HG02840 (cell line): ENCODE measurements around the gene RIN3.

Experiments
- ATAC-seq: cut with Tn5 transposase; IDR thresholded peaks from one replicate; pipeline ENCODE4 v1.9.1; 2021; ENCODE audit warnings: mild to moderate bottlenecking, moderate library complexity, moderate number of reproducible peaks; ENCODE audit not compliant: unreplicated experiment, low FRiP score

Gene RIN3, protein sequence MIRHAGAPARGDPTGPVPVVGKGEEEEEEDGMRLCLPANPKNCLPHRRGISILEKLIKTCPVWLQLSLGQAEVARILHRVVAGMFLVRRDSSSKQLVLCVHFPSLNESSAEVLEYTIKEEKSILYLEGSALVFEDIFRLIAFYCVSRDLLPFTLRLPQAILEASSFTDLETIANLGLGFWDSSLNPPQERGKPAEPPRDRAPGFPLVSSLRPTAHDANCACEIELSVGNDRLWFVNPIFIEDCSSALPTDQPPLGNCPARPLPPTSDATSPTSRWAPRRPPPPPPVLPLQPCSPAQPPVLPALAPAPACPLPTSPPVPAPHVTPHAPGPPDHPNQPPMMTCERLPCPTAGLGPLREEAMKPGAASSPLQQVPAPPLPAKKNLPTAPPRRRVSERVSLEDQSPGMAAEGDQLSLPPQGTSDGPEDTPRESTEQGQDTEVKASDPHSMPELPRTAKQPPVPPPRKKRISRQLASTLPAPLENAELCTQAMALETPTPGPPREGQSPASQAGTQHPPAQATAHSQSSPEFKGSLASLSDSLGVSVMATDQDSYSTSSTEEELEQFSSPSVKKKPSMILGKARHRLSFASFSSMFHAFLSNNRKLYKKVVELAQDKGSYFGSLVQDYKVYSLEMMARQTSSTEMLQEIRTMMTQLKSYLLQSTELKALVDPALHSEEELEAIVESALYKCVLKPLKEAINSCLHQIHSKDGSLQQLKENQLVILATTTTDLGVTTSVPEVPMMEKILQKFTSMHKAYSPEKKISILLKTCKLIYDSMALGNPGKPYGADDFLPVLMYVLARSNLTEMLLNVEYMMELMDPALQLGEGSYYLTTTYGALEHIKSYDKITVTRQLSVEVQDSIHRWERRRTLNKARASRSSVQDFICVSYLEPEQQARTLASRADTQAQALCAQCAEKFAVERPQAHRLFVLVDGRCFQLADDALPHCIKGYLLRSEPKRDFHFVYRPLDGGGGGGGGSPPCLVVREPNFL

DNA sequence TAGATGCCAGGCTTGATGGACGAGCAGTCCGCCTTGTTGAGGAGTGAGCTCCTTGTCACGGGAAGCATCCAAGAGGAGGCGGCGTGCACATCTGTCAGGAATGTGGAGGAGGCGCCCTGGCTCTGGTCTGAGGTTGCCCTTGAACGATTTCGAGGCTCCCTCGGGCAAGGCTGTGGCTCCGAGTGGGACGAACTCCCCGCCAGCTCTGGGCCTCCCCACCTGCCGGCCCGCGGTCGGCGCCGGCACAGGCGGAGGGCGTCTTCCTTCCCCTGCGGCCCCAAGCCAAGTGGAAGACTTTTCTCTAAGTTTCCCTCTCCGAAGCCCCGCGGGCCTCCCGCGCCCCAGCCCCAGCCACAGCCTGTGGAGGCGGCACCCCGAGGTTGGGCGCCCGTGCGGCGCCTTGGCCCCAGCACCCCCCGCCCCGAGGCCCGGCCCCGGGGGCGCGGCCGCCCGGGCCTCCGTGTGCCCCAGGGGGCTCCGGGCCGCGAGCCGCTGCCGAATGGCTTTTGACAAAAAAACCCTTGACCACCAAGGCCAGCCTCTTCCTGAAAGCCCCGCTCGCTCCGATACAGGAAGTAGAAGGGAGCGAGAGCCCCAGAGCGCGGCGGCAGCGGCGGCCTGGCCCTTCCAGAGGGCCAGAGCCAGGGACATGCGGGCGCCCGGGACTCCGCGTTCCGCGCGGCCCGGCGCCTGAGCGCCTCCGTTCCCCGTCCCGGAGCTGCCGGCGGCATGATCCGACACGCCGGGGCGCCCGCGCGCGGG lies at the start of gene RIN3:
TSS of gene RIN3 (plus strand) at position 578 of the 762 bp plus-strand sequence. CDS start at position 730, 152 bp downstream.
- no peak for ATAC-seq

DNA sequence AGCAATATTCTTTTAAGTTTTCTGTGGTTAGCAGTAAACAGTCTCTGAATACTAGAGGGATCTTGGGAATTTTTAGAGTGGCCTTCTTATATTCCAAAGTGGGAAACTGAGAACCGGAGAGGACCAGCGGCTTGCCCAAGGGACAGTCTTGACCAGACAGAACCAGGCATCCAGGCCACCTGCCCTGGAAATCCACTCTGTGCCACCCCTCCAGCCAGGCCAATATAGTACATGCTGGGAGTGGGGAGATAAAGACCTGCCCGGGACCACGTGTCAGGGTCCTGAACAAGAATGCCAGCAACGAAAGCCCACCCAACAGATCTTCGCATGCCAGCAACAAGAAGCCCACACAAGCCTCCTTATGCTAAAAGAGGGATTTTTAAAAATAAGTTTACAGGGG lies 49.4 kb upstream of the RIN3 start:
- ATAC-seq: no peak

GRCh38 chr14:92464716-92465115 lies 48.9 kb upstream of the RIN3 start:
- no peak for ATAC-seq

DNA sequence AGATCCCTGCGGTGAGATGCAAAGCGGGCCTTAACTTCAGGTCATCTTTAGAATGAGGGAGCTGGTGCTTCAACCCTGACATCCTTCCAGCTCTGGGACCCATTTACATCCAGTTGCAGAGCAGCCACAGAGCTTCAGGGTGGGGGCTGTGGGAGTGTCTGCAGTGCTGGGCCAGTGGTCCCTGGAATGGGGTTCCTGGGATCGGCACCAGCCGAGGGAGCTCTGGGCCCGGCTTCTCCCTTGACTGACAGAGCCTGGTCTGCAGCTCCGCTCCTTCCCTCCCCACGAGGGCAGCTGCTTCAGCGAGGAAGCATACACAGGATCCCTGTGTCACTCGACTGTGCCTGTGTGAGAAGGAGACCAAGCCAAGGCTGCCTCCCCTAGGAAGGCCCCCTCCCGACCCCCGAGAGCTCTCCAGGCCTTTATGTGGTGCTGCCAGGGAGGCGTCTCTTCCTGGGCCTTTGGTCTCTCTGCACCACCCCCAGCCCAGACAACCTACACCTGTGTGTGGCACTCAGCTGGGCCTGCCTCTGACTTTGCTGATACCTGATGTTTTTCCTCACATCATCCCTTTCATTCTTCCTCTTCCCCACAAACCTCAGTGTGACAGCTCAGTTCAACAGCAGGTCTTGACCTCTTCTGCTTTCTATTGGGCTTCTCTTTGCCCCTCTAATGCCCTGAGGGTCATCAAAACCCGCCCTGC lies 48.1 kb upstream of the RIN3 start:
- ATAC-seq: no peak

- ATAC-seq: no peak
These were observed 47.5 kb upstream of the RIN3 start for GRCh38 chr14:92466059-92466458.

- no peak for ATAC-seq
These were observed 44.1 kb upstream of the RIN3 start for GRCh38 chr14:92469515-92469914.

- ATAC-seq: no peak
These were observed 43.4 kb upstream of the RIN3 start for GRCh38 chr14:92470215-92470614.

- no peak for ATAC-seq
These were observed 42.8 kb upstream of the RIN3 start for GRCh38 chr14:92470811-92471210.

DNA sequence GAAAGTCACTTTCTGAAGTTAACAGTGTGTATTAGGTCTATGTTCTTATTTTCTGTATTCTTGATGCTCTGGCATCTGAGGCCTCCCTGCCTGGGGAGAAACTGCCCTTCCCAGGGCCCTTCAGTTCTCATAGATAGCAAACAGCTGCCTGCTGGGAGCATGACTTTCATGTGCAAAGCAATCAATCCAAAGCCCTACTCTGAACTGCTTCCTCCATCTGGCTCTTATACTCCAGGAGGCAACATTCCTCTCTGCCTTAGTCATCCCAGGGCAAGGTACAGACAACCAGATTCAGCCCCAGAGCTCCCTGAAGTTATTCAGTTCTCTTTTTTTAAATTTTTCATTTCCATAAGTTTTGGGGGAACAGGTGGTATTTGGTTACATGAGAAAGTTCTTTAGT lies 41.7 kb upstream of the RIN3 start:
- ATAC-seq: no peak

- no peak for ATAC-seq
These were observed 40.7 kb upstream of the RIN3 start for GRCh38 chr14:92472860-92473259.

DNA sequence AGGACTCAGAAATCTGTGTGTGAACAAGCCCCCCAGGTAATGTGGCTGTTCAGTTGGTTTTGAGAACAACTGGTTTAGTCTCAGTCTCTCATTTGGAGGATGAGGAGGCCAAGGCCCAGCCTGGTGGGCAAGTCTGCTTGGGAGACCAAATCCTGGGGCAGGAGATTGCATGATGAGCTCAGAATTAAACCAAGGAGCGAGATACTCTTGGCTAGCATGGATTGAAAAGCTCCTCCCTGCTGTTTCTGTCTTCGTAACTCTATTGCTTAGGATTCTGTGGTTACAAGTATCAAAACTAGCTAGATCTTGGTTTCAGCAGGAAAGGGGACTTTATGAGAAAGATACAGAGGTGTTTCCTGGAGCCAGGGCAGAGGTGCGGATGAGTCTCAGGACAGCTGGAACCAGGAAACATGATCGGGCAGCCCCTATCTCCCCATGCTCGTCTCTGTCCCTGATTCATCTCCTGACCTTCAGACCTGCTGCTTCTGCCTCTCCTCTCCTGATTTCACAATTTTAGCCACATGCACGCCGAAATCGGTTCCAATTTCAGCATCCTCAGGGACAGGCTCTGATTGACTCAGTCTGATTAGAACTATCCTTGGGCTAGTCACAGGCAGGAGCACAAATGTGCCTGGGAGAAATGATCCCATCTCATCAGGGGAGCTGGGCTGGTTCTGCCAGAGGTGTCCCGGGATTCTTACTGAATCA lies 40.2 kb upstream of the RIN3 start:
- no peak for ATAC-seq

DNA sequence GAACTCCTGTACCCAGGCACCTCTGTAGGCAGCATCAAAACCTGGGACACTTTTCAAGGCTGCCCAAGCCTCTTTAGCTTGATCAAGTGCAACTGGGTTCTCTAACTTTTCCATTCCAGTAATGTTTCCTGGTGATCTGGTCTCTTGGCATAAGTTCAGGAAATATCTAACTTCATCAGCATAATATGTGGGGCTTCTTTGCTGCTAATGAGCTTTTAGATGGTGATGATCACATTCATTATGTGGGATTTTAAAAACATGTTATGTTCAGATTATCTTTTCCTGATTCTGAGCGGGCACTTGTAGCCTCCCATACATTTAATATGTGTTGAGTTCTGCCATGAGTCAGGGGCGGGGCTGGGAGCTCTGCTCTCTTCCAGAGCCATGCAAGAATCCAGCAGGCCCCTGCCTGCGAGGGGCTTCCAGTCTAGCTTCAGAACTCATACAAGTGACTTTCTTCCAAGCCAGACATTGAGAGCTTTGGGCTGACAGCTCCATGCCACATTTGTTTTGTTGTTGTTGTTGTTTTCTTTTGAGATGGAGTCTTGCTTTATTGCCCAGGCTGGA lies 39.5 kb upstream of the RIN3 start:
- ATAC-seq: no peak

DNA sequence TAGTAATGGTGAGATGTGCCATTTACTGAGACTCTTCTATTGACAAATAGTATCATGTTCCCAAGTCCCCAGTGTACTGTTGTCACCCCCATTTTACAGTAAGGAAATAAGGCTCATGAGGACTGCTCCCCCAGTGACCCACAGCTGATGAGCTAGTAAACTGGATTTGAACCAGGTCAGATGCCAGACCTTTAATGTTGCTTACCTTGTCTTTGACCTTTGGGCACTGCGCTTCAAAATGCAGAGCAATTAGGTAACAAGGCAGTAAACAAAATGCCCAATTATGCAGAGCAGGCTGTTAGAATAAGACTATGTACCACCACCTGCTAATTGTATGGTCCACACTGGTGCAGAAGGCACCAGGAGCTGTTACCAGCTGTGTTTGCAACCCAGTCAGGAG lies 38.5 kb upstream of the RIN3 start:
- ATAC-seq: no peak

GRCh38 chr14:92475451-92476187 lies 38.0 kb upstream of the RIN3 start:
- ATAC-seq: no peak

GRCh38 chr14:92480856-92481255 lies 32.7 kb upstream of the RIN3 start:
- ATAC-seq: no peak

DNA sequence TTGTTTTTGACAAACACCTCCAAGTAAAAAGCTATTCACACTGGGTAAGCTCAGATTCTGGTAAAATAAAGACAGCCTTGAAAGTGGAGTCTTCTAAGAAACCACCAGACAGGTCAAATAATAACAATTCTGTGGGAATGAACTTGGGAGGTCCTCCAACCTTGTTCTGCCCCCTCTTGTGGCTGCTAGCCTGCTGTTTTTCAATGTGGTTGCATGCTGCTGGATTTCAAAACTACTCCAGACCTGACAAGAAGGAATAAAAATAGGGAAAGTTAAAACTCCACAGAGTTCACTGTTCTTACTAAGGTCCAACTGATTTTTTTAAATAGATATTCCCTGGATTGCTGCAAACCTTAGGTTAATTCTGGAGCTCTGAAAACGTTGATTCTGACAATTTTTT lies 32.2 kb upstream of the RIN3 start:
- ATAC-seq: no peak

DNA sequence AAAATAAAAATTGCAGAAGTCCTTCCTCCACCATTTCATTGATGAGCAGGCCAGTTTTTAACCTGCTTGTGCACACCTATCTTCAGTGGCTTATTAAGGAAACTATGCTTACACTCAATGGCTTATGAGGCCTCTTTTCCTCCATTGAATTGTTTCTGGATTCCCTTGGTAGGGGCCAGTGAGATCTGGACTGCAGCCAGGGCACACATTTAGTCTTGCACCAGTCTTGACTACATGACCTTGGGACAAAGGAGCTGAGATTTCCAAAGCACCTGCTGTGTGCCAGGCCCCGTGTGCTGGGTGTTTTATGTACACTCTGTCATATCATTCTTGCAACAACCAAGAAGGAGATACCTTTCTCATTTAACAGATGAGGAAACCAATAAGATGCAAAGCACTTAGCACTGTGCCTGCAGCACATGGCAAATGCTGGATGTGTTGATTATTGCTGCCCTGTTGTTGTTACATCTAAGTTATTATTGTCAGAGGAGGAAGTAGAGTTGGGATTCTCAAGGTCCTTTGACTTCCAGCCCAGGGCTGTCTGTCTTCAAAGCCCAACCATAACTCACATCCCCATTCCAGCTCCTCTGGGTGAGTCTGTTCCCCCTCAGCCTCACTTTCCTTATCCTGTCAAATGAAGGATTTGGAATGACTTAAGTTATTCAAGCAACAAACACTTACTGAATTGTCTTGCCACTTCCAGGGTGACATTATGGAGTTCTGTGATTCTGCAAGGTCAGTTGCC lies 31.6 kb upstream of the RIN3 start:
- ATAC-seq: no peak
